GM12892 (cell line): ENCODE results near the gene MRTFB.

Source experiments
- DNase-seq: peaks from one replicate; pipeline ENCODE4 v3.0.0; 2011; ENCODE audit not compliant: insufficient read length
- FAIRE-seq: peaks from 2 replicates; lab custom pipeline; 2011; peaks lifted over from hg19 to GRCh38; lab: Jason Lieb, UNC
- POLR2A ChIP-seq: IDR thresholded peaks from 2 replicates; pipeline ENCODE4 v1.6.1; 2011; ENCODE audit warnings: low read depth, low read length, control low read depth
- POLR2AphosphoS5 ChIP-seq: IDR thresholded peaks from 2 replicates; pipeline ENCODE4 v1.6.1; 2011; ENCODE audit warnings: low read depth, low read length, control low read depth
- TAF1 ChIP-seq: IDR thresholded peaks from 2 replicates; pipeline ENCODE4 v1.6.1; 2011; ENCODE audit warnings: low read depth, mild to moderate bottlenecking, control low read depth, low read length, borderline replicate concordance

Gene MRTFB

DNA sequence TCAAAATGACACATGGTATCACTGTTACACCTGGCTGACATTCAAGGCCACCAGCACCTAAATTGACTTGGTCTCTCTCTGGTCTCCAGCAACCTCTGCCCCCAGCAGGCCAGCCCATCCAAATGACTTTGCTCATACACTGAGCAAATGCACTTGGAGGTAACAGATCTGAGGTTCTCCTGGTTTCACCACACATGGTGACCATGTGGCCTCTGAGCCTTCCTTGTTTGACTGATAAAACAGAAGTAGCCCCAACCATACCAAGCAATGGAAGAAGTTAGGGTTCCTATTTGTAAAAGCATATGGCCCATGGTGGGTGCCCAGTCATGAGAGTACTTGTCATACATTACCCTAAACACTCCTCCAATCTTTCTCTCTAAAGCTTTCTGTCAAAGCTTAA lies 181.7 kb downstream of the MRTFB start:
- DNase-seq (no peak), FAIRE-seq (no peak)

DNA sequence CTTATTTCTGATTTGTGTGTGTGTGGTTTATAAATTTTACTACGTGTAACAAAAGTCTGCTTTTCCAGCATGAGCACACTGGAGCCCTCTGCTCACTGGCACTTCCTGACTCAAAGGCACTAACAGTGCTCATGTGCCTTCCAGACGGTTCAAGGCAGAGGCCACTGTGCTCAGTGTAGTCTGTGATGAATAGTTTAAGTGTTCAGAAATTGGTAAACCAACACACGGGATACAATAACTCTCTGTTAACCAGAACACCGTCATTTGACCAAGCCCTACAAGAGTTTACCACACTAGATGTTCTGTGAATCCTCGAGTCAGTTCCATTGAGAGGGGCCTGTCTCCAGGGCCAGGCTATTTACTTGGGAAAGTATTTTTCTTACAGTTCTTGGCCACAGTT lies 191.9 kb downstream of the MRTFB start:
- FAIRE-seq (no peak), DNase-seq (no peak)
- TF ChIP-seq POLR2AphosphoS5 (no peak), POLR2A (no peak), TAF1 (no peak)

More for the DNA sequence above, 181.7 kb downstream of the MRTFB start:
- TF ChIP-seq POLR2A = no peak
- TF ChIP-seq TAF1 = no peak
- no peak for TF ChIP-seq POLR2AphosphoS5

DNA sequence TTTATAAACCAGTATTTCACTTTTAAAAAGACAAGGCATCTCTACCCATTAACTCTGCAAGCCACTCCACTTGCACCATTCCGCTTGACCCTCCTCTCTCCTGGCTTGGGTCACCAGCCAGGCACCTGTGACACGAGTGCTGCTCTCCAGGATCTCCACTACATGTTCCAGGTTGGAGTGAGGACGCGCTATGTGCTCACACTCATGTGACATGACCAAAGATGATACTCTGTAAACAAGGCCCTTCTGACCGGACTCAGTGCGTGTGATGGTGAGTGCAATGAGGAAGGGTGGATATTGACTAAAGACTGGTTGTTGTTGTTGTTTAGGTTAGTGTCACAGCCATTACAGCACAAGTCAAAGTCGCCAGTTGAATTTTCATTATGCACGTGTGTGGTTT lies 192.7 kb downstream of the MRTFB start:
- FAIRE-seq (no peak), DNase-seq (no peak)
- TF ChIP-seq POLR2AphosphoS5 (no peak), POLR2A (no peak), TAF1 (no peak)

DNA sequence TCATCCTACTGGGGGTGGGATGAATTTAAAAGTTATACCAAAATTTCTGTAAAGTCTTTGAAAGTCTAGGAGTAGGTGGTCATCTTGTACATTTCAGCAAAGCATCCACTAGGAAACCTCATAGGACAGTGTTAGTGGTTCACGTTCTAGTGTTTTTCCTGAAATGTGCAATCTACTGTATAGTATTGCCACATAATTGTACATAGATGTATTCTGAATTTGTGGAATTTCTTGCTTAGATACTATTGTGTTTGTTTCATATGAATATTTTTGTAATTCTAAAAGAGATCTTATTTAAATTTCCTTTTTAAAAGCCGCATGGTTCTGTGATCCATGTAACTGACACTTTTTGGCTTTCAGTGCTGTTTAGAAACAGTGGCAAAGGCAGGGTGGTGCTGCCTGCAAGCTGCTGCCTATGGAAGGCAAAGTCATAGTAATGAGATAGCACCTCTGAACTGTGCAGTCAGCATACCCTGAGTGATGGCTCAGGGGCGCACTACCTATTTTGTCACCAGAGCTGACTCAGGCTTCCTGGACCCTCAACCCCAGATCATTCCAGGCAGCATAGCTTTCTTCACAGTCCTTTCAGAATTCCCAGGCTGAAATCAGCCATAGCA lies 193.3 kb downstream of the MRTFB start:
- TF ChIP-seq TAF1 (no peak), POLR2A (no peak), POLR2AphosphoS5 (no peak)
- FAIRE-seq (no peak), DNase-seq (no peak)

DNA sequence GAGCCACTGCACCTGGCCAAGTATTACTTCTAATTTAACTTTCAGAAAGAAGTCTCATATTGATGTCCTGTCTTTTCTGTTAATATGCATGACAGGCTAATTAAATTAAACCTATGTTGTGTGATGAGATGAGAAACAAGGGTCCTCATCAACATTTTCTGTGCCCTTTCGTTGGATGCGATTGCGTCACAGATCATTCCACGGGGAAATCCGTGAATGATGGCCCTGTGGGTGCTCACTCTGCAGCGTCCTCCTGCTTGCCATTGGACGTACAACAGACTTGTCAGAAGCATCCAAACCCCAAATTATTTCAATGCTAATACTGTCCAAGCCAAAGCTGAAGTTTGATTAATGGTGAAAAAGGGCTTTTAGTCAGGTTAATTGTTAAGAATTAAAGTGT lies 197.0 kb downstream of the MRTFB start:
- no peak for DNase-seq
- TF ChIP-seq POLR2A = no peak
- no peak for TF ChIP-seq TAF1
- no peak for TF ChIP-seq POLR2AphosphoS5

DNA sequence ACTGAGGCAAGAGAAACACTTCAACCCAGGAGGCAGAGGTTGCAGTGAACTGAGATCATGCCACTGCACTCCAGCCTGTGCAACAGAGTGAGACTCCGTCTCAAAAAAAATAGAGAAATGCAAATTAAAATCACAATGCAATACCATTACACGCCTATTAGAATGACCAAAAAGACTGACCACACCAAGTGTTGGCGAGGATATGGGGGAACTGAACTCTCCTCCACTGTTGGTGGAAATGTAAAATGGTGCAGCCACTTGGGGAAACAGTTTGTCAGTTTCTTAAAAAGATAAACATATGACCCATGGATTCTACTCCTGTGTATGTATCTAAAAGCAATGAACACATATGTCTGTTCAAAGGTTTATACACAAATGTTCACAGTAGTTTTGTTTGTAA lies 204.8 kb downstream of the MRTFB start:
- DNase-seq (no peak), FAIRE-seq (no peak)
- no peak for TF ChIP-seq POLR2AphosphoS5
- no peak for TF ChIP-seq POLR2A
- TF ChIP-seq TAF1 = no peak

More for the DNA sequence above, 197.0 kb downstream of the MRTFB start:
- no peak for FAIRE-seq

DNA sequence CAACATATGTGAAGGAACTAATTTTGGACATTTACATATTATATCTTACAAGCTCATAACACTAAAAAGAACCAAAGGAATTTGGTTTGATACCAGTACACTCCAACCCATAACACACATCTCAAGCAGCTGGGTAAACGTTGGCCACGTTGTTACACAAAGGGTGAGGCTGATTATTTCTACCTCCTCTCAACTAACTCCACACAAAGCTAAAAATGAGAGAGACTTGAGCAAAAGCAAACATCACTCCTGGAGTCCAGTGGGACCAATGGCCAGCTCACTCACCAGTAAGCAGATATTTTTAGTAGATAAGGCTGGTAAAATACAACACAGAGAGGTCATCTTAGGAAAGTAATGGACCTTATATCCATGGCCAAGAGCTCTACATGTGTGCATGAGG lies 207.6 kb downstream of the MRTFB start:
- no peak for TF ChIP-seq TAF1
- TF ChIP-seq POLR2A = no peak
- no peak for TF ChIP-seq POLR2AphosphoS5
- DNase-seq (no peak), FAIRE-seq (no peak)

DNA sequence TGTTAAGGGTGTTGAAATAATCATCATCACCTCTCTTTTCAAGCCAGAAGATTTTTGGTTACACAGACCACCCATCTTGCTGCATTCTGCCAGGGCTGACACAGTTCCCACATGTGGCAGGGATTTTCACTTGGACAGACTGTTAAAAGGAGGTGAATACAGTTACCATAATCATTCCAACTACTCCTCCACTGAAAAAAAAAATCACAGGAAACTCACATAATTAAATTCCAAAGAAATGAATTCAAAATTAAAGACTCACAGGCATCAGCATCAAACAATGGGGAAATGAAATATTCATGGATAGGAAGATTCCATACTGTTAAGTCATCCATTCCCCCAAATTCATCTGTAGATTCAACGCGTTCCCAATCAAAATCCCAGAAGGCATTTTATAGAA lies 209.4 kb downstream of the MRTFB start:
- DNase-seq = no peak
- no peak for FAIRE-seq
- TF ChIP-seq POLR2A = no peak
- no peak for TF ChIP-seq TAF1
- TF ChIP-seq POLR2AphosphoS5 = no peak

DNA sequence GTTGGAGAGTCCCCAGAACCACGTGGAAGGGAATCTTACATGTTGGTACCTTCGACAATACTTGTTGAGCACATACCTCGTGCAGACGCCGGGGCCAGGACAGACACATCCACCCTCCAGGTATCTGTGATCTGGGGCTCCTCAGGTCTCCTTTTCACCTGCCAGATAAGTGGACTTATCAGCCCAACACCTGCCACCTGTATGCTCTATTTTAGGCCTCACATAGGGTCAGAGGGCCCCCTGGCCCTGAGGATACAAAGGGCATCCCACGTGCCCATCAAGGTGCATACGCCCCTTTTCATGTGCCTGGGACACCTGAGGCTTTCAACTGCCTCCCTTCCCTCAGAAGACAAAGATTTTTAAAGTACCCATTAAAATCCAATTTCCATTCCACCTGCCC lies 212.7 kb downstream of the MRTFB start:
- TF ChIP-seq POLR2AphosphoS5 (no peak), TAF1 (no peak)
- FAIRE-seq (no peak), DNase-seq (no peak)

DNA sequence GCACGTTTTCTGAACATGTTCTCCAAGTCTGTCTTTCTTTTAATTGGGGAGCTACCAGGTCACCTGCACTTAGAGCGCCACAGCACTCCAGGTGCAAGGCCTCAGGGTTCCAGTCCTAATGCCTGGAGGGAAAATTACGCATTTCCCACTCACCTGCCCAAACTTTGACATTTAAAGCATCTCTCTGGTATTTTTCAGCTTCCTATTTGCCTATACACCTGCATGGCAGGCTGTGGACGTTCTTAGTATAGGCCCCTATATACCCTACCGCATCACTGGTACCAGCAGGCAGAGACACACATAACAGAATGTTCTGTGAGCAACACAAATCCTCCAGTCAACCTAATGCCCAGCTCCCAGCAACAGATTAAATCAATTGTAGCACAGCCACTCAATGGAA lies 213.3 kb downstream of the MRTFB start:
- no peak for DNase-seq
- no peak for FAIRE-seq

DNA sequence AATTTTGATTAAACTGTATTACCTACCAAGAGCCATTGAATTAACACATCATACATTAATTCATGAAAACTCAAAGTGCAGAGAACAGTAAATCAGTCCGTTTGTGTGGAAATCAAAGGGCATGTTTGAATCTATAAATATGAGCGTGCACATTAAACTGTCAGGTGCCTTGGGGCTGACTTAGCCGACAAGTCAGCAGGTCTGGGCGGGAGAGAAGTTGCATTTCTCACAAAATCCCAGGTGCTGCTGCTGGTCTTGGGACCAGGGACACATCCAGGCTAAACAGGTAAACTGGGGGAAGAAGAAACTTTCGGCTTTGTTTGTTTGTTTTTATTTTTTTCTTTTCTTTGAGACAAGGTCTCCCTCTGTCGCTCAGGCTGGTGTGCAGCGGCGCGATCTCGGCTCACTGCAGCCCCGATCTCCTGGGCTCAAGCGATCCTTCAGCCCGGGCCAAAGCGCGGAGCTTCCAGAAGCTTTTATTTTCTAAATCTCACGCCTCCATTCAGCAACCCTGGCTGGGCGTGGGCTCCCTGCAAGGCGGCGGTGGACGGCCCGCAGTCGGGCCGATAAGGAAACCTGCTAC lies 213.9 kb downstream of the MRTFB start:
- DNase-seq = no peak
- no peak for TF ChIP-seq TAF1
- no peak for TF ChIP-seq POLR2A
- no peak for TF ChIP-seq POLR2AphosphoS5
- peak; percentile 40 for FAIRE-seq

More for the DNA sequence above, 213.3 kb downstream of the MRTFB start:
- no peak for TF ChIP-seq POLR2AphosphoS5
- no peak for TF ChIP-seq TAF1
- TF ChIP-seq POLR2A = no peak

DNA sequence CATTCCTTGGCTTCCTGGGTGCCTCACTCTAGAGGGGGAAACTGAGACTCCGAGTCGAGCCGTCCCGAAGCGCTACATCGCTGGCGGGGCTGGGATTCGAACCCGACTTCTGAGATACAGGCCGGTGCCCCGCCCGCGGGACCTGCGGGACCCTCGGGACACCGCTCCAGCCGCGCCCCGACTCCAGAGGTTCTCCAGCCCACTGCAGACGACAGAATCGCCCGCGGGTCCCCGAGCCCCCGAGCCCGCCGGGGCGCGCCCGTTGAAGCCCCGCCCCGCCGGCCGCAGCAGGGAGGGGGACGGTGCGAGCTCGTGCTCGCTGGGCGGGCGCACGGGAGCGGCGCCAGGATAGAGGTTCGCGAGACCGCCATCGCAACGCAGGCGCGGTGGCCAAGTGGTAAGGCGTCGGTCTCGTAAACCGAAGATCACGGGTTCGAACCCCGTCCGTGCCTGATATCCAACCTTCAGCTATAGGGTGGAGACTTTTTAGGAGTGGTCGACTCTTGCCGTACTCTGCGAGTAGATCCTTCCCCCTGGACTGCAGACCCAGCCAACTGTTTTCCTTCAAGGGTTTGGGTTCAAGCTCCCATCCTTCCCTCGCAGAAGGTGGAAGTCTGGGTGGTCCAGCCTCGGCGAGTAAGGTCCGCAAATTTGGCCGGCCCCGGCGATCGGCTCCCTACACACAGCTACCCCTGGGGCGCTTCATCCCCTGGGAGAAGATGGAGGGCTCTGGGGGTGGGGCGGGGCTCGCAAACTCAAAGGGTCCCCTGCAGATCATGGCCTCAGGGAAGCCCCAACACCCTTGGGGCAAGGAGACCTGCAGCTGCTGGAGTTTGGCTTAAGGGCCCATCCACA lies 214.6 kb downstream of the MRTFB start:
- no peak for TF ChIP-seq POLR2A
- TF ChIP-seq TAF1 = no peak
- no peak for TF ChIP-seq POLR2AphosphoS5
- peak; percentile 86 for FAIRE-seq
- peak; percentile 77 for DNase-seq
